IPS DF 19.7 (cell line): ENCODE measurements around the gene OVOL1.
A peak's percentile ranks its signal among the peaks of the same experiment; 100 is the strongest.
"Not testable (repeated sequence)": the region's sequence is repeated elsewhere in the genome, so short reads cannot be mapped to it uniquely, and the experiment has no call there.

ENCODE experiments used
- DNase-seq: peaks from one replicate; pipeline ENCODE4 v3.0.0-alpha.2; 2013; ENCODE audit warnings: low read depth, low spot score

The OVOL1 gene

GRCh38 chr11:65786786-65787636 lies at the start of gene OVOL1:
Gene OVOL1, plus strand, starts transcription at chr11:65787063. Its CDS starts 311 bp downstream, at chr11:65787374.
- no peak for DNase-seq

GRCh38 chr11:65739022-65739421 lies 47.8 kb upstream of the OVOL1 start:
- no peak for DNase-seq

- no peak for DNase-seq
These were observed 45.7 kb upstream of the OVOL1 start for GRCh38 chr11:65741185-65741584.

GRCh38 chr11:65742353-65742752 lies 44.5 kb upstream of the OVOL1 start:
- DNase-seq, result no peak

- no peak for DNase-seq
These were observed 43.2 kb upstream of the OVOL1 start for GRCh38 chr11:65743681-65744025.

- DNase-seq, result peak; percentile 23
These were observed 42.7 kb upstream of the OVOL1 start for GRCh38 chr11:65744026-65744698.

GRCh38 chr11:65744699-65745042 lies 42.2 kb upstream of the OVOL1 start:
- DNase-seq, result no peak

GRCh38 chr11:65745049-65745448 lies 41.8 kb upstream of the OVOL1 start:
- no peak for DNase-seq

- not testable (repeated sequence) for DNase-seq
These were observed 24.7 kb upstream of the OVOL1 start for GRCh38 chr11:65762169-65762568.

- DNase-seq, result not testable (repeated sequence)
These were observed 24.0 kb upstream of the OVOL1 start for GRCh38 chr11:65762816-65763215.

GRCh38 chr11:65764434-65764833 lies 22.4 kb upstream of the OVOL1 start:
- no peak for DNase-seq

- no peak for DNase-seq
These were observed 20.3 kb upstream of the OVOL1 start for GRCh38 chr11:65766535-65766934.

GRCh38 chr11:65767406-65767805 lies 19.5 kb upstream of the OVOL1 start:
- no peak for DNase-seq

GRCh38 chr11:65767806-65768205 lies 19.1 kb upstream of the OVOL1 start:
- not testable (repeated sequence) for DNase-seq

- DNase-seq, result no peak
These were observed 15.8 kb upstream of the OVOL1 start for GRCh38 chr11:65770951-65771567.

- DNase-seq, result no peak
These were observed 15.2 kb upstream of the OVOL1 start for GRCh38 chr11:65771589-65772112.

GRCh38 chr11:65773784-65774411 lies 13.0 kb upstream of the OVOL1 start:
- no peak for DNase-seq

GRCh38 chr11:65774525-65775306 lies 12.1 kb upstream of the OVOL1 start:
- no peak for DNase-seq

GRCh38 chr11:65776196-65776595 lies 10.7 kb upstream of the OVOL1 start:
- no peak for DNase-seq

- DNase-seq, result no peak
These were observed 10.1 kb upstream of the OVOL1 start for GRCh38 chr11:65776710-65777141.

GRCh38 chr11:65777241-65777640 lies 9.6 kb upstream of the OVOL1 start:
- no peak for DNase-seq
